HG02938 (cell line): ENCODE measurements around the gene MARF1.

Source experiments
- ATAC-seq: cut with Tn5 transposase; IDR thresholded peaks from one replicate; pipeline ENCODE4 v1.9.1; 2021; ENCODE audit warnings: mild to moderate bottlenecking, moderate library complexity; ENCODE audit not compliant: unreplicated experiment

Gene MARF1

DNA sequence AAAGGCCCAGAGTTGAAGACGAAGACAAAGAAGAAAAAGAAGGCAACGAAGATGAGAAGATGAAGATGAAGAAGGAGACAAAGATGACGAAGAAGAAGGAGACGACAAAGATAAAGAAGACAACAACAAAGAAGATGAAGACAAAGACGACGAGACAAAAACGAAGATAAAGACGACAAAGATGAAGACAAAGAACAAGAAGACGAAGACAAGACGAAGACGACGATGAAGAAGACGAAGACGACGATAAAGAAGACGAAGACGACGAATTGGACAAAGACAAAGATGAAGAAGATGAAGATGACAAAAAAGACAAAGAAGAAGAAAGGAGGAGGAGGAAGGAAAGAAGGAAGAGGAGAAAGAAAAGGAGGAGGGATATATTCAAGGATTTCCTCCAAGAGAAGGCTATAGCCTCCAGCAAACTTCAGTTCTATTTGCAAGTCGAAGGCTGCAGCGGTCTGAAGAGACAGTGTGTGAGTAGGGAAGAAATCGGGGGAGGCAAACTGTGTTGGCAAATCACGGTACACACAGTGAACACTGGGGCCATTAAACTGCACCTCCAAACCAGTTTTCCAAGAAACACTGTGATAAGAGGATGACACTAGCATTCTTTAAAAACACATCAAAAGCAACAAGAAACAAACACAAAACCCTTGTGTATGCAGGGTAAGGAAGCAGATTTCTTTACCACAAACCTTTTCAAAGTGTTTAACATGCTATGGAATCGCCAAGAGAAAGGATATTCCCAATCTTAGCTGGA lies 40.5 kb downstream of the MARF1 start:
- no peak for ATAC-seq

DNA sequence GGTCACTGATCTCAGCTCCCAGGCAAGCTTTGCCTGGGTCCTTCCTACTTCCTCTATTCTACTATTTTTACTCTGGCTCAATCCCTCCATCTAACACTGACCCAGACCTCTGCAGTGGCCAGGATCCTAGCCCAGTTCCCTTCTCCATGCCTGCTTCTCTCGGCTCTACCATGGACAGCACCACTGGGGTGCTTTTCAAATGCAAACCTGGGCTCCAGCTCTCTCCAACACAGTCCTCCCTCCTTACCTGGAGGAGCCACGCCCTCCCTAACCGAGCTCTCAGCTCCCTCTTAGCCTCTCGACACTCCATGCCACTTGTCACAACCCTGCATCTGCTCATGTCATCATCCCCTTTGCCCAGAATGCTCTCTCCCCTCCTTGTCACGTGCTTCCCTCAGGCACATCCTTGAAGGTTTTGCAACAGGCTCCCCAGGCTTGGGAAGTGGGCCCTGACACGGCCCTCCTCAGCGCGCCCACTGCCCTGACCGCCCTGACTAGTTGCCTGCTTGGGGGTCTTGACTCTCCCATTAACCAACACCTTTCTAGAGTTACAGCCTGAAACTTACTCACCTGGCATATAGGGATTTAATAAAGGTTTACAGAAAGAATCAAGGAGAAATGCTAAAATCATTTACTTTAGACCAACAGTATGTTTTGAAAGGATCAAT lies 41.6 kb downstream of the MARF1 start:
- no peak for ATAC-seq

DNA sequence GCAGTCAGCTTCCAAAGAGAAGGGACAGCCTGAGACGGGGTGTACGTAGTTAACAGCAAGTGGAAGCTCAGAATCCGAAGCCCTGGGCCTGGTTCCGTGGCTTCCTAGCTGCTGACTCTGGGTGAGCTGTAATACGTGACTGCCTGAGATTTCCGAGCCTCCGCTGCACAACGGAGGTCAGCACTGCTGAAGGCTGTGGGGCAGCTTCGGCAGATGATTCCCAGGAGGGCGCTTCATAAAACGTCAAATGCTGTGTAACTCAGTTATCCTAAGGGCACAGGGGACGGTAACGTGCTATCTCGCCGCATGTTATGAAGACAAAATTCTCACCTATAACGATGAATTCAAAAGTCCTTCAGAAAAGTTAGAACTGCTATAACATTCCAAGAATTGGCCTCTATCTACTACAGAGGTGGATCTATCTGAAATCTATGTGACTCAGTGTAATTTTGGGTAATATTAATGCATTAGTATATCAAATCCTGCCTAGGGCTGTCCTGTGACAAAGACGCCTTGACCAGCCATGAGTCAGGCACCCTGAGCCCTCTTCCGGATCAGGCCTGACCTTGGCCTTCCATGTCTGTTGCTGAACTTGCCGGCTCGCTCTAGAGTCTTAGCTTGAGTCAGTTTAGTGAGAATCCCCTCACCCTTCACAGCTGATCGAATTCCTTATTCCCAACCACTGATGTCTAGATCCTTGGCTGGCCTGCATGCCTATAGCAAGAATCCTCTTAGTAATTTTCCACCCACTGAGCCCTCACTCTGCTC lies 43.5 kb downstream of the MARF1 start:
- no peak for ATAC-seq

- no peak for ATAC-seq
These were observed 44.2 kb downstream of the MARF1 start for GRCh38 chr16:15598648-15599190.

GRCh38 chr16:15597822-15598647 lies 44.9 kb downstream of the MARF1 start:
- no peak for ATAC-seq

DNA sequence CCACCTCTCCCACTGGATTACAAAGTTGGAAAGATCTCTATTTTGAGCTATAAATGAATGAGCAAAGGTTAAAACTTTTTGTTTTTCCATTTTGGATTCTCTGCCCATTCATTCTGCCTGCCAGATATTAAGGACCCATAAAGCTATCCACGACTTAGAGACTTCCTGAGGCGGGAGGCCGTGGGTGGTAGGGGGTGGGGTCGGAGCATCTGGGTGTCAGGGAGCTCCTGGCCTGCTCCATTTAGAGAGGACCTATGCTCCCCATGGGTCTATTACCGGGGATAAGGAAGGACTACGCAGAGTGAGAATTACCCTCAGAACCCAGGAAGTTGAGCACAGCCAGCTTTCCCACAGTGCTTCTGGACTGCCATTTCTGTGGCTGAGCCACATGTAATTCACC lies 45.8 kb downstream of the MARF1 start:
- ATAC-seq, result no peak

DNA sequence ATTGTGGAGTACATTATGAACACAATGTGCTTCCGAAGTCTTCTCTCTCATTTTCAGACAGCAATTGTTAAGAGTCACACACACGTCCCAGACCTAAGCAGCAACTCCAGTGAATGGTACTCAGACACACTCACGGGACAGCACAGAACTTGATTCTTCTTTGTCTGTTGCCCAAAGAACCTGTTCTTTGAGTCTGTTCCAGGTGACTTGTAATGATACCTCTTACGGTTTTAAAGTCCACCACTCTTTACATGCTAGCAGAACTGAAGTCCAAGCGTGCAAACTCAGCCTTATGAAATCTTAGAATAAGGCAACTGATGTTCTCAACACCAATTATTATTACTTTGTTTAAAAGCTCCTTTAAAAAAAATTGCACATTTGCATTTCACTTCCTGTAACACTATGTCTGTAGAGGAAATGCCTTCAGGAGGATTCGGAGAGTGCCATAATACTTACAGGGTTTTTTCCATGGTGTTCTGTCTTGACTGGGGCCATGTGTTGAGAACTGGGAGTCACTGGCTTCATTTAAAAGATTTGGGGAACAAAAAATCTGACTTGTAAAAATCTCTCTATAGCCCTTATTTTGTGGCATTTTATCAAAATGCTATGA lies 48.1 kb downstream of the MARF1 start:
- ATAC-seq, result no peak

- ATAC-seq, result no peak
These were observed 49.7 kb downstream of the MARF1 start for GRCh38 chr16:15593235-15593634.

DNA sequence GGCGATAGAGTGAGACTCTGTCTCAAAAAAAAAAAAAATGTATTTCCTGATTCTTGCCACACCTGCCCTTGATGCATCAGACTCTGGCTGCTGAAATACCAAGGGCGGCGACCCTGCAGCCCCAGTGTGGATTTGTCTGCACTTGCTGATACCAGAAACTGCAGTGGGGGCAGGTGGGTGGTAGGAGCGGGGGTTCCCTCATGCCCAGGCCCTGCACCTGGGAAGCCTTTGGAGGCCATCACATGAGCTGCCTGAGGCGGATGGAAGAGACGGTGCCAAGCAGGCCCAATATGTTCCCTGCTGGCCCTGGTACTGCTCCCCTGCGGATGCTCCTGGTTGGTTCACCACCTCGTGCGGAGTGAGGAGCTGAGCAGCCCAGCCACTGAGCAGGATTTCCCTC lies 50.6 kb downstream of the MARF1 start:
- ATAC-seq, result no peak

DNA sequence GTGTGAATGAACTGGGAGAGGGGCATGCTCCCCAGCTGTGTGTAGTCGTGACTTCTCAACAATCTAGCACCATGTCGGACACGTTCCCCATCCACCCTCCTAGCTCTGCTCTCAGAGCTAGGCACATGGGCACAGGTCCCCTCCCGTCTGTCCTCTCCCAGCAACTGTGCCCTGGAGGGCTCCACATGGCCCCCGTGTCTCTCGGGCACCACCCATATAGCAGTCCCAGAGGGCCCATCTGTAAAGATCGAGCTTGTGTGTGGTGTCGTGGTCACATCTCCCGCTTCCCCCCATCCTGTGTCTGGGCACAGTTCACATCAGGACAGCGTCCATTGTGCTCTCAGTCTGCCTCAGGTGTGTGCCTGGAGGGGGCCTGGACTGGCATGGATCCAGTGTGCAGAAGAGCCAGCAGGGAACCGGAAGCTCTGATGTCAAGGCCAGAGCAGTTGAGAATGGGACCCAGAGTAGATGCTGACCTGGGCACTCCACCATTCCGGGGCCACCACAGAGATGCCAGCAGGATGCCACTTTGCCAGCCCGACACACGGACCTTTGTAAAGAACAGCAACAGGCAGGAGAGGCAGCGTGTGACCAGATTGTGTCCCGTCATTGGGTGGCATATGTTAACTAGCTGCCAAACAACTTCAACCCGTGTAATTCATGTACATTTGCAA lies 55.7 kb downstream of the MARF1 start:
- ATAC-seq, result no peak

DNA sequence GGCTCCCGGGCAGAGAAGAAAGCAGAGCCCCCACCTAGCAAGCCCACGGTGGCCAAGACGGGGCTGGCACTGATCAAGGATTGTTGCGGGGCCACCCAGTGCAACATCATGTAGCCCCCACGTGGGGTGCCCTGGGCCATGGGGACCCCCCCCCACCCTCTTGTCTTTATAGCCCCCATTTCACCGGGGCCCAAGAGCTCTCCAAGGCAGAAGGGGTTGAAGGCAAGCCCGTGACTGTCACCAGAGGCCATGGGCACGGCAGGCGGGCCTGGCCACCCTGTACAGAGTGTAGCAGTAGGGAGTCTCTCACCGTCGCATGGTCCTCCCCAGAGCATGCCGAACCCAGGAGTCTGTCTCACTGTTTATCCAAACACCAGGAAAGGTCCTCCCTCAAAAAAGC lies 56.2 kb downstream of the MARF1 start:
- no peak for ATAC-seq

DNA sequence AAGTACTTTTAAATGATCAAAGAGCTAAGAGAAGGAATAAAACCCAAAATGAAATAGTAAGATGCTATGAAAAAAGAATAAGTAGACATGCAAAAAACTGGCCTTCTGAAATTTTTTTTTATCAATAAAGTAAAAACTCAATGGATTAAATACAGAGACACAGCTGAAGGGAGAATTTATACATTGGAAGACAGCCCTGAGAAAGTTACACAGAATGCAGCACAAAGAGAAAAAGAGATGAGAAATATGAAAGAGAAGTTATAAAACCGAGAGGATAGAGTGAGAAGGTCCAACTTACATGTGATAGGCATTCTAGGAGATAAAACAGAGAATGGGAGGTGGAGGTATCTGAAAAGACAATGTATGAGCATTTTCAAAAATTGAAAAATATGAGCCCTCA lies 57.0 kb downstream of the MARF1 start:
- ATAC-seq, result no peak

GRCh38 chr16:15583526-15583925 lies 59.4 kb downstream of the MARF1 start:
- ATAC-seq, result no peak

DNA sequence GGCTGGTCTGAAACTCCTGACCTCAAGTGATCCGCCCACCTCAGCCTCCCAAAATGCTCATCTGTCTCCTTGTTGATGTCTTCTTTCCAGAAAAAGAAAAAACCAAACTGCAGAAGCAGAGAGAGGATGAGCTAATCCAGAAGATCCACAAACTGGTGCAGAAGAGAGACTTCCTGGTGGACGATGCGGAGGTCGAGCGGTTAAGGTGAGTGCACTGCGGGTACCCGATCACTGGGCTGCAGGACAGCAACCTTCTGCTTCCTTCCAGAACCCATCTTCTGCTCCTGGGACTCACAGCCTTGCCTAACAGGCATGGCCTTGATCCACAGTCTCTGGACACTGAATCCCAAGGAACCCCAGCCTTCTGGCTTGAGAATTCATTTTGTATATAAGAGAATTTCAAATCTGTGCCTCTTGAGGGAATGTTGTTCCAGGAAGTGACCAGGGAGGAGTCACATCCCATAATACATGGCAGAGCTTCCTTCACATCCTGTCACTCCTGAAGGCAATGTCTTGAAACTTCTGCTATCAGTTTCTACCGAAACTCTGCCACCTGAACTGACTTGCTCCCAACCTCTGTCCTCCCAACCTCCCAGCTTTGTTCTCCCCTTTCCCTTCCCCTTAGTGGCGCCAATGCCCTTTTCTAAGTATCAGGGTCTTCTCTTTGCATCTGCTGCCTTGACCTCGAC lies 61.7 kb downstream of the MARF1 start:
- ATAC-seq, result no peak

GRCh38 chr16:15578824-15579223 lies 64.1 kb downstream of the MARF1 start:
- ATAC-seq, result no peak

DNA sequence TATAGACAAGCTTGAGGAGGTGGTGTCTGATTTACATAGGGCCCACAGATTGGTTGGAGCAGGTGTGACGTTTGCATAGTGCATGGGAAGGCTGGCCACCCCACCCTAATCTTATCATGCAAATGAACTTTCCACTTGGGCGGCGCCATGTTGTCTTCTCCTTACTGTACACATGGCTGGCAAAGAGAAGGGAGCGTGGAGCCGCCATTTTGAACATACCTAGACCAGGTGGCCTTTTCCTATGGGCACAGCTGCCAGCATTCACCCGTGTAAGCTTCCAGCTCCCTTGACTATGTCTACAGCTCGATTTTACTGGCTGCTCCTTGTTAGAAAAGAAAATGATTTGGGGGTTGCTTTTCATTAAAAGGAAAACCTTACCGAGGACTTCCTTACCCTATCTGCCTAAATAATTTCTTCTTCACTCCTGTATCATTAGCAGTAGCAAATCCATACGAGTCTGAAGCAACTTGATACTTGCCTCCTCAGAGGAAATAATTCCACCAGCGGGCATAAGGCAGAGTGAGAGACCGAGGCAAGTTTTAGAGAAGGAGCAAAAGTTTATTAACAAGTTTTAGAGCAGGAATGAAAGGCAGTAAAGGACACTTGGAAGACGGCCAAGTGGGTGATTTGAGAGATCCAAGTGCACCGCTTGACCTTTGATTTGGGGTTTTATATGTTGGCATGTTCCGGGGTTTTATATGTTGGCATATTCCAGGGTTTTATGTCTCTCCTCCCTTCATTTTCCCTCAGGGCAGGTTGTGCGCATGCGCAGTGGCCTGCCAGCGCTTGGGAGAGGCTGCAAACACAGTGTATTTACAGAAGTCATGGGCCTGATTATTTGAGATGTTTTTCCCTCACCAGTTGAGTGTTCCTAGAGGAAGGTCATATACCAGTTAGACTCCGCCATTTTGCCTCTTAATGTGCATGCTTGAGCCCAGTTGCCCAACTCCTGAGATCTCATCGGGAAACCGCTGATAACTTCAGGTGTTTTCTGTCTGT lies 65.7 kb downstream of the MARF1 start:
- no peak for ATAC-seq

GRCh38 chr16:15575293-15576049 lies 67.5 kb downstream of the MARF1 start:
- no peak for ATAC-seq
